ENCODE results near the gene ARID1A.

DNA sequence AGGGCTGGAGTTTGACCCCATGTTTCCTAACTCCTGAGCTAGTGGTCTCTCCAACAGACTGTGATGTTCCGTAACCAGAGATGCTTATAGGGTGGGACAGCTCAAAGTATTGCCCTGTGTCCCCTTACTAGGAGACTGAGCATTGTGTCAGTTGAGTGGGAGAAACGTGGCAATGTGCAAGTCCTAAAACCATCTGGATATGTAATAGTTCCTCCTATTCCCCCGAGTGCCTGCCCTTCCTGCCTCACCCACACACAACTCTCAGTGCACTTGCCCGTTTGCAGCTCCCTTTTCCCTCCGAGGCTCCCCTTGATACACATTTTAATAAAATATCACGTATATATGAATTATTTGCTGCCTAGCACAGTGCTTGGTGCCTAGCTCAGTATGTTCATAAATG lies 95.3 kb downstream of the ARID1A start:
- TF ChIP-seq, protein P1, sequence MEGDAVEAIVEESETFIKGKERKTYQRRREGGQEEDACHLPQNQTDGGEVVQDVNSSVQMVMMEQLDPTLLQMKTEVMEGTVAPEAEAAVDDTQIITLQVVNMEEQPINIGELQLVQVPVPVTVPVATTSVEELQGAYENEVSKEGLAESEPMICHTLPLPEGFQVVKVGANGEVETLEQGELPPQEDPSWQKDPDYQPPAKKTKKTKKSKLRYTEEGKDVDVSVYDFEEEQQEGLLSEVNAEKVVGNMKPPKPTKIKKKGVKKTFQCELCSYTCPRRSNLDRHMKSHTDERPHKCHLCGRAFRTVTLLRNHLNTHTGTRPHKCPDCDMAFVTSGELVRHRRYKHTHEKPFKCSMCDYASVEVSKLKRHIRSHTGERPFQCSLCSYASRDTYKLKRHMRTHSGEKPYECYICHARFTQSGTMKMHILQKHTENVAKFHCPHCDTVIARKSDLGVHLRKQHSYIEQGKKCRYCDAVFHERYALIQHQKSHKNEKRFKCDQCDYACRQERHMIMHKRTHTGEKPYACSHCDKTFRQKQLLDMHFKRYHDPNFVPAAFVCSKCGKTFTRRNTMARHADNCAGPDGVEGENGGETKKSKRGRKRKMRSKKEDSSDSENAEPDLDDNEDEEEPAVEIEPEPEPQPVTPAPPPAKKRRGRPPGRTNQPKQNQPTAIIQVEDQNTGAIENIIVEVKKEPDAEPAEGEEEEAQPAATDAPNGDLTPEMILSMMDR (IDR thresholded peaks at IDR 0.05; ENCODE audit: low read depth, low read length), result no peak
- TF ChIP-seq EZH2phosphoT487 (IDR thresholded peaks at IDR 0.05; ENCODE audit: low read depth), result no peak

Measured in OCI-LY3 (cell line).